Right cardiac atrium (tissue), 5 donors: Measurements from ENCODE around the gene RHOC. TPM values are rescaled to one million over a fixed set of nuclear protein-coding genes. Genes with fewer than 3 reads are reported as not detected.

ENCODE experiments used
- ATAC-seq, 2 donors: fragments of 200-7000 bp; cut with Tn5 transposase; one replicate each; pipeline versions ENCODE4 v1.8.0 to v1.9.1; 2020; ENCODE audit warnings: moderate library complexity in 2 of 2, mild to moderate bottlenecking in 1 of 2
- DNase-seq, 3 donors: peaks; one replicate each; pipeline ENCODE4 v3.0.0-alpha.2; 2020
- H3K27ac ChIP-seq: one replicate; pipeline ENCODE4 v1.5.1; 2013; ENCODE audit warnings: mild to moderate bottlenecking, low read length, control low read depth, moderate library complexity
- H3K27me3 ChIP-seq: one replicate; pipeline ENCODE4 v1.6.1; 2013; ENCODE audit not compliant: control insufficient read depth, insufficient read depth
- H3K4me1 ChIP-seq: one replicate; pipeline ENCODE4 v1.6.1; 2013; ENCODE audit warnings: low read length; ENCODE audit not compliant: control insufficient read depth, insufficient read depth
- H3K4me3 ChIP-seq: one replicate; pipeline ENCODE4 v1.5.1; 2013; ENCODE audit warnings: low read length, control low read depth
- H3K9me3 ChIP-seq: one replicate; pipeline ENCODE4 v1.6.1; 2013; ENCODE audit warnings: low read length; ENCODE audit not compliant: control insufficient read depth
- WGBS: extraction: QIAGEN DNeasy Blood & Tissue Kit; methylation state at CpG from one replicate; pipeline ENCODE4 v1.1.7; 2013; 5-methylcytosine and 5-hydroxymethylcytosine counted together
- intact Hi-C, 4 donors: fragments of 100-400 bp; cut with DNase I; formaldehyde crosslinking; loops; one replicate each; pipeline versions ENCODE4 v1.11.0 to v1.14.0; 2022 to 2023
- long read RNA-seq, 4 donors: library from polyadenylated mRNA; unstranded; transcript quantifications; one replicate each; pipeline ENCODE4 v2.0.0, GENCODE V29; 2020 to 2021
- polyA plus RNA-seq: library from polyadenylated mRNA; stranded (reverse); fragments of 200-250 nt; gene quantifications from one replicate; pipeline ENCODE4 v1.2.3, GENCODE V29; 2013
- total RNA-seq, 4 donors: library from RNA; stranded (reverse); fragmentation: NEBNext Ultra II Directional; extraction: Animal tissue kit (Norgen Biotek cat#: 25700); gene quantifications; one replicate each; pipeline ENCODE4 v1.2.1, GENCODE V29; 2021
- donor health status: healthy with polysubstance abuse.
- donor health status: DM: no; HTN: yes; CAD: no.
- donor health status: DM: no; HTN: no; CAD: no.
- donor health status: DM: no; HTN: yes; CAD: no; lungs with severe emphysema.
- donor health status: DM: yes; HTN: yes; CAD: no.

The RHOC gene
- 100 to 1,000 TPM; 169 to 222 (median 209) TPM for total RNA-seq
- 262 TPM for polyA plus RNA-seq
- long read RNA-seq, donor 1, transcript RHOC-208 (5 exons, 1,355 nt), result major isoform, 55 of 148 reads
- long read RNA-seq, donor 1, transcript RHOC-202 (6 exons, 1,418 nt), result minor isoform, 34 of 148 reads
- long read RNA-seq, donor 1, partial matches to known transcripts, result 45 of 148 reads
- long read RNA-seq, donor 1, other reads (novel, unspliced or antisense), result 10 of 148 reads
- long read RNA-seq, donor 2, transcript RHOC-208 (5 exons, 1,355 nt), result major isoform, 47 of 116 reads
- long read RNA-seq, donor 2, transcript RHOC-202 (6 exons, 1,418 nt), result minor isoform, 29 of 116 reads
- long read RNA-seq, donor 2, partial matches to known transcripts, result 28 of 116 reads
- long read RNA-seq, donor 2, other reads (novel, unspliced or antisense), result 7 of 116 reads
- long read RNA-seq, donor 3, transcript RHOC-208 (5 exons, 1,355 nt), result minor isoform, 70 of 215 reads
- long read RNA-seq, donor 3, transcript RHOC-202 (6 exons, 1,418 nt), result major isoform, 85 of 215 reads
- long read RNA-seq, donor 3, partial matches to known transcripts, result 43 of 215 reads
- long read RNA-seq, donor 3, other reads (novel, unspliced or antisense), result 12 of 215 reads
- long read RNA-seq, donor 4, transcript RHOC-208 (5 exons, 1,355 nt), result major isoform, 67 of 161 reads
- long read RNA-seq, donor 4, transcript RHOC-202 (6 exons, 1,418 nt), result minor isoform, 50 of 161 reads
- long read RNA-seq, donor 4, partial matches to known transcripts, result 32 of 161 reads
- long read RNA-seq, donor 4, other reads (novel, unspliced or antisense), result 8 of 161 reads

GRCh38 chr1:112706505-112707220 is at the start of gene RHOC:
TSS of gene RHOC (minus strand) at chr1:112707127. CDS start at chr1:112703799, 3,328 bp downstream.
- Histone ChIP-seq H3K27ac (peak within 1 kb of the TSS; percentile 96), H3K4me1 (peaks cover 9% of the 10 kb centered on the region), H3K27me3 (no peaks in the 10 kb centered on the region), H3K9me3 (no peaks in the 10 kb centered on the region), H3K4me3 (peak within 1 kb of the TSS; percentile 94)
- peak; percentile 76 to 87 for ATAC-seq
- WGBS, result 1% methylated on average over 61 of the region's 61 CpGs
- DNase-seq, result peak; percentile 81 to 91 (median 90)
- intact Hi-C loops, result loop anchor here (2.0 to 10.0 kb wide), 9 partner anchors 34 to 322 kb away; partner anchors contain the start of genes CAPZA1 (in 3 of the 4), ST7L (in 3 of the 4), WNT2B (in 2 of the 4) and MOV10 (in 1 of the 4)

- Histone ChIP-seq H3K4me1 (no peaks in the 10 kb centered on the region), H3K27me3 (peaks cover 2% of the 10 kb centered on the region), H3K27ac (no peak overlapping the region), H3K4me3 (no peak overlapping the region), H3K9me3 (peaks cover 2% of the 10 kb centered on the region)
- intact Hi-C loops, result no loop called here
- WGBS, result 50% methylated on average over 1 of the region's 1 CpG
- DNase-seq (no peak), ATAC-seq (no peak)
Measured at GRCh38 chr1:112754116-112754628, 47.2 kb upstream of the RHOC start.

- Histone ChIP-seq H3K27ac (no peak overlapping the region), H3K4me1 (peaks cover 3% of the 10 kb centered on the region), H3K27me3 (no peaks in the 10 kb centered on the region), H3K4me3 (no peak overlapping the region), H3K9me3 (no peaks in the 10 kb centered on the region)
- DNase-seq, result no peak
- 94% methylated on average over 12 of the region's 12 CpGs for WGBS
- intact Hi-C loops, result no loop called here
- no peak for ATAC-seq
Measured at GRCh38 chr1:112748396-112748795, 41.5 kb upstream of the RHOC start.

DNA sequence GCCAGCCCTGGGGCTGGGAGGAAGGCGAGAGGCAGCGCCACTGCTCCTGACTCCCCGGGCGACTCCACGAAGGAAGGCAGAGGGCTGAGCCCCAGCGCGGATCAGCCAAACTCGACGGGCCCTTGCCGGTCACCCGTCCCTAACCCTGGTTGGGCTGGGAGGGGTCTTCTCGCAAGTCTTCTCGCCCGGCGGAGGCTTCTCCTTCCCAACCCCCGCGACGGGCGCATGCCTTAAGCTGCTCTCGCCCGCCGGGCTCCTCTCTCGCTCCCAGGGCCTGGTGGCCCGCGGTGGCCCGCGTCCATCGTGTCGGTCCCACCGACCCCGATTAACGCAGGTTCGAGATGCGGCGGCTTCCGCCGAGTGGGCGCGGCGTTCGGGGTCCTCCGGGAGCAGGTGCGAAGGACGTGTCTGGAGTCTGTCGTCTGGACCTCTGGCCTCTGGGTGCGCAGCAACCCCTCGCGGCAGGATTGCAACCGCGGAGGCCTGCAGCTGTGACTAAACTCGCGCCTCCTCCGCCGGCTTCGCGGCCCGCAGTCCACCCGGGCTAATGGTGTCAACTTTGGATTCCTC is 37.2 kb upstream of the RHOC start:
- WGBS, result 2% methylated on average over 58 of the region's 58 CpGs
- H3K27ac ChIP-seq, result no peak overlapping the region

DNA sequence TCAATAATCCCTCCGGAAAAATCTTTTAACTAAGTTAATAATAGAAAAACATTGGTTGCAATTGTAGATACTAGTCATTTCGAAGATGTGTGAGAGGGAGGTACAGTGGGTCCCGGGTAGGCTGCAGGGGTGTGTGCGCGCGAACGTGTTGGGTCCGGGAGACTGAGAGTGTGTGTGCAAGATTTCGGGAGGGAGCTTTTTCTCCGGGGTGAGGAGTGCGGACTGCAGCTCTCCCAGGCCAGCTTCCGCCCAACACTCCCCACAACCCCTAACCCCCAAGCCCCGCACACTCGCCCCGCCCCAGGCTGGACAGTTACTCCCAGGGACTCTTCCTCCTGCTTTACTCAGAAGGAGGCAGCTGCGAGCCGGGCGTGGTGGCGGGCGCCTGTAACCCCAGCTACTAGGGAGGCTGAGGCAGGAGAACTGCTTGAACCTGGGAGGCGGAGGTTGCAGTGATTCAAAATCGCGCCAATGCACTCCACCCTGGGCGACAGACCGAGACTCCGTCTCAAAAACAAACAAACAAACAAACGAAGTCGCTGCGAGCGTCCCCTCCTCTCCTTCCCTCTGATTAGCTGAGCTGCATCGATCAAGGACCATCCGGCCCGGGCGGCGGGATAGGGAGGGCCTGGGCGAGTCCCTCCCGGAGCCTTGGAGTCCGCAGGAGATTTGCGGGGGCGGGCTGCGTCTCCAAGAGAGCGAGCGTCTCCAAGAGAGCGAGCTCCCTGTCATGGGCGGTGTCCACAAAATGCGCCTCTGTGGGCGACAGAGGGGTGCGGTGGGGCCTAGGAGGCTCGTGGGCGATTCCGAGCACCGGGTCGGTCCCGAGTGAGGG is 36.5 kb upstream of the RHOC start:
- intact Hi-C loops, result no loop called here
- no peaks in the 10 kb centered on the region for H3K9me3 ChIP-seq
- H3K4me1 ChIP-seq, result peaks cover 3% of the 10 kb centered on the region
- peak overlapping the region; percentile 11 for H3K4me3 ChIP-seq
- H3K27ac ChIP-seq, result no peak overlapping the region
- 14% methylated on average over 54 of the region's 54 CpGs for WGBS
- peak; percentile 11 to 34 for ATAC-seq
- DNase-seq, result peak in 1 of 3 donors; percentile 43
- no peaks in the 10 kb centered on the region for H3K27me3 ChIP-seq

More for the DNA sequence above, 37.2 kb upstream of the RHOC start:
- ATAC-seq, result peak; percentile 55 to 81
- Histone ChIP-seq H3K9me3 (no peaks in the 10 kb centered on the region), H3K27me3 (no peaks in the 10 kb centered on the region), H3K4me1 (peaks cover 3% of the 10 kb centered on the region), H3K4me3 (no peak overlapping the region)
- intact Hi-C loops, result no loop called here
- DNase-seq, result peak; percentile 33 to 72 (median 48)

- no peak overlapping the region for H3K4me3 ChIP-seq
- DNase-seq (no peak), ATAC-seq (no peak)
- WGBS, result 72% methylated on average over 3 of the region's 3 CpGs
- no peaks in the 10 kb centered on the region for H3K27me3 ChIP-seq
- no peaks in the 10 kb centered on the region for H3K4me1 ChIP-seq
- H3K27ac ChIP-seq, result no peak overlapping the region
- intact Hi-C loops, result no loop called here
- H3K9me3 ChIP-seq, result no peaks in the 10 kb centered on the region
Measured at GRCh38 chr1:112737573-112737972, 30.6 kb upstream of the RHOC start.

GRCh38 chr1:112735752-112736151 is 28.8 kb upstream of the RHOC start:
- DNase-seq (no peak), ATAC-seq (no peak)
- H3K27me3 ChIP-seq, result no peaks in the 10 kb centered on the region
- 100% methylated on average over 1 of the region's 1 CpG for WGBS
- no peaks in the 10 kb centered on the region for H3K4me1 ChIP-seq
- no peak overlapping the region for H3K27ac ChIP-seq
- H3K9me3 ChIP-seq, result no peaks in the 10 kb centered on the region
- intact Hi-C loops, result no loop called here
- no peak overlapping the region for H3K4me3 ChIP-seq

DNA sequence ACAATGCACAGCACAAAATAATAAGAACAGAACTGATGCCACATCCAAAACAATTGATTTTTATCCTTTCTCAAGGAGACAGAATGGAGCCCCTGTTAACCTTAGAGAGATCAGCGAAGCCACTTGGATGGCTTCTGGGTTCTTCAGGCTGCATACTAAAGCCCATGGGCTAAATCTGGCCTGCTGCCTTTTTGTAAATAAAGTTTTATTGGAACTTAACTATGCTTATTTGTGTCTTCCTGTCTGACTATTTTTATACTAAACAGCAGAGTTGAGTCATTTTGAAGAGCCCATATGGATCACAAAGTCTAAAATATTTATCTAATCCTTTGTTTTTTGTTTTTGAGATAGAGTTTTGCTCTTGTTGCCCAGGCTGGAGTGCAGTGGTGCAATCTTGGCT is 24.5 kb upstream of the RHOC start:
- Histone ChIP-seq H3K4me3 (no peak overlapping the region), H3K9me3 (no peaks in the 10 kb centered on the region), H3K27ac (no peak overlapping the region), H3K27me3 (no peaks in the 10 kb centered on the region), H3K4me1 (no peaks in the 10 kb centered on the region)
- no peak for DNase-seq
- no peak for ATAC-seq
- 88% methylated on average over 1 of the region's 1 CpG for WGBS
- intact Hi-C loops, result no loop called here

- Histone ChIP-seq H3K9me3 (no peaks in the 10 kb centered on the region), H3K4me1 (no peaks in the 10 kb centered on the region), H3K4me3 (no peak overlapping the region), H3K27me3 (no peaks in the 10 kb centered on the region), H3K27ac (no peak overlapping the region)
- ATAC-seq, result no peak
- no peak for DNase-seq
- WGBS, result 81% methylated on average over 1 of the region's 1 CpG
- intact Hi-C loops, result loop anchor here in 2 of 4 donors (5.0 to 10.0 kb wide), 2 partner anchors 315 to 337 kb away; no protein-coding TSS in a partner anchor
Measured at GRCh38 chr1:112729909-112730308, 23.0 kb upstream of the RHOC start.
